Upper lobe of left lung (tissue), 6 donors: ENCODE results near the gene TNFRSF9. TPM values are rescaled to one million over a fixed set of nuclear protein-coding genes. Genes with fewer than 3 reads are reported as not detected.
A peak's percentile ranks its signal among the peaks of the same experiment; 100 is the strongest.

Experiments
- ATAC-seq, 2 donors: fragments of 200-7000 bp; cut with Tn5 transposase; one replicate each; pipeline ENCODE4 v1.9.1; 2022; ENCODE audit warnings: mild to moderate bottlenecking in 2 of 2, moderate library complexity in 2 of 2; ENCODE audit not compliant: low FRiP score in 2 of 2
- DNase-seq, 2 donors: peaks; one replicate each; pipeline ENCODE4 v3.0.0-alpha.2; 2019 to 2020
- H3K27ac ChIP-seq, 4 donors: fragments of 200-600 bp; sonication (generic); one replicate each; pipeline ENCODE4 v1.5.1; 2016 to 2019
- H3K27me3 ChIP-seq, 4 donors: fragments of 200-600 bp; sonication (generic); one replicate each; pipeline ENCODE4 v1.5.1; 2017 to 2019
- H3K36me3 ChIP-seq, 4 donors: fragments of 200-600 bp; sonication (generic); one replicate each; pipeline ENCODE4 v1.5.1; 2016 to 2019
- H3K4me1 ChIP-seq, 4 donors: fragments of 200-600 bp; sonication (generic); one replicate each; pipeline ENCODE4 v1.5.1; 2018 to 2019
- H3K4me3 ChIP-seq, 4 donors: fragments of 200-600 bp; sonication (generic); one replicate each; pipeline ENCODE4 v1.5.1; 2017 to 2019; ENCODE audit warnings: mild to moderate bottlenecking in 2 of 4, moderate library complexity in 1 of 4
- H3K9me3 ChIP-seq, 4 donors: fragments of 200-600 bp; sonication (generic); one replicate each; pipeline ENCODE4 v1.5.1; 2018 to 2019
- CTCF ChIP-seq, 6 experiments: fragments of 450-650 bp in 4 of 6; fragments of 200-600 bp in 2 of 6; sonication (generic) in 2 of 6; IDR thresholded peaks; one replicate each; pipeline ENCODE4 v1.5.1; 2016 to 2019; ENCODE audit warnings: antibody characterized with exemption in 6 of 6
- EP300 ChIP-seq, 4 donors: sonication (generic); formaldehyde crosslinking; IDR thresholded peaks; one replicate each; pipeline ENCODE4 v1.5.1; 2017; ENCODE audit warnings: antibody characterized with exemption in 4 of 4, control low read depth in 2 of 4
- POLR2A ChIP-seq, 4 donors: fragments of 450-650 bp; IDR thresholded peaks; one replicate each; pipeline ENCODE4 v1.5.1; 2016 to 2017; ENCODE audit warnings: antibody characterized with exemption in 4 of 4, mild to moderate bottlenecking in 2 of 4
- POLR2AphosphoS5 ChIP-seq, 2 donors: sonication (generic); formaldehyde crosslinking; IDR thresholded peaks; one replicate each; pipeline ENCODE4 v1.5.1; 2017; ENCODE audit warnings: antibody characterized with exemption in 2 of 2
- WGBS, 2 donors: methylation state at CpG; one replicate each; pipeline ENCODE4 v1.1.5; 2017 to 2018; 5-methylcytosine and 5-hydroxymethylcytosine counted together
- total RNA-seq, 6 donors: library from RNA; depleted of rRNA in 4 of 6; stranded (reverse); fragments of >200 nt in 4 of 6; gene quantifications; one replicate each; pipeline versions ENCODE4 v1.1.0 to v1.2.1, GENCODE V29; 2016 to 2021
- donor health status: DM: no; HTN: no; CAD: no; lungs with moderate emphysema.
- donor health status: DM: no; HTN: yes; CAD: no; lungs with severe emphysema.

The TNFRSF9 gene
- total RNA-seq, 6 donors from 2014 or later: 0.11 to 1.5 (median 0.61) TPM; not detected in 1

GRCh38 chr1:7942214-7942921, 1.7 kb upstream of the TNFRSF9 start:
- Histone ChIP-seq H3K27me3 (no peaks in the 10 kb centered on the region), H3K27ac (peak overlapping the region; percentile 63 to 81 (median 74)), H3K4me3 (peak overlapping the region in 3 of 4 donors; percentile 19 to 35 (median 35)), H3K4me1 (peaks cover 15 to 30% (median 23%) of the 10 kb centered on the region in 4 donors), H3K9me3 (no peaks in the 10 kb centered on the region), H3K36me3 (no peaks in the 10 kb centered on the region)
- DNase-seq: peak; percentile 64 to 87
- TF ChIP-seq POLR2A (IDR thresholded peaks at IDR 0.05): peak in 1 of 4 donors; percentile 8
- TF ChIP-seq EP300 (IDR thresholded peaks at IDR 0.05): no peak
- TF ChIP-seq POLR2AphosphoS5 (IDR thresholded peaks at IDR 0.05): peak in 1 of 2 donors; percentile 13
- peak in 3 of 6 experiments; percentile 20 to 31 (median 31) for TF ChIP-seq CTCF (IDR thresholded peaks at IDR 0.05)
- ATAC-seq: peak; percentile 72 to 90
- WGBS, 2 donors: 8 to 10% methylated on average over 40 of the region's 40 CpGs

GRCh38 chr1:7941437-7941793, 776 bp upstream of the TNFRSF9 start:
- no peak for DNase-seq
- no peaks in the 10 kb centered on the region for H3K36me3 ChIP-seq
- 64 to 75% methylated on average over 9 of the region's 9 CpGs for WGBS, 2 donors
- peak in 1 of 2 donors; percentile 64 for ATAC-seq
- no peak overlapping the region for H3K4me3 ChIP-seq
- H3K27me3 ChIP-seq: no peaks in the 10 kb centered on the region
- peaks cover 15 to 30% (median 23%) of the 10 kb centered on the region in 4 donors for H3K4me1 ChIP-seq
- TF ChIP-seq EP300 (IDR thresholded peaks at IDR 0.05) (no peak), POLR2AphosphoS5 (IDR thresholded peaks at IDR 0.05) (no peak), CTCF (IDR thresholded peaks at IDR 0.05) (no peak), POLR2A (IDR thresholded peaks at IDR 0.05) (no peak)
- no peak overlapping the region for H3K27ac ChIP-seq
- H3K9me3 ChIP-seq: no peaks in the 10 kb centered on the region

- H3K36me3 ChIP-seq: no peaks in the 10 kb centered on the region
- no peak overlapping the region for H3K27ac ChIP-seq
- H3K27me3 ChIP-seq: no peaks in the 10 kb centered on the region
- no peak for TF ChIP-seq CTCF (IDR thresholded peaks at IDR 0.05)
- no peak for TF ChIP-seq POLR2AphosphoS5 (IDR thresholded peaks at IDR 0.05)
- no peak for TF ChIP-seq EP300 (IDR thresholded peaks at IDR 0.05)
- no peak for TF ChIP-seq POLR2A (IDR thresholded peaks at IDR 0.05)
- 55 to 65% methylated on average over 3 of the region's 3 CpGs for WGBS, 2 donors
- H3K4me1 ChIP-seq: peaks cover 15 to 30% (median 23%) of the 10 kb centered on the region in 4 donors
- H3K9me3 ChIP-seq: no peaks in the 10 kb centered on the region
- H3K4me3 ChIP-seq: no peak overlapping the region
- ATAC-seq: no peak
- DNase-seq: no peak
Observed at GRCh38 chr1:7940034-7940433, 605 bp downstream of the TNFRSF9 start.

GRCh38 chr1:7938070-7938469, 2.6 kb downstream of the TNFRSF9 start:
- Histone ChIP-seq H3K27ac (no peak overlapping the region), H3K36me3 (no peaks in the 10 kb centered on the region), H3K9me3 (no peaks in the 10 kb centered on the region), H3K27me3 (no peaks in the 10 kb centered on the region), H3K4me3 (no peak overlapping the region), H3K4me1 (peaks cover 15 to 30% (median 23%) of the 10 kb centered on the region in 4 donors)
- DNase-seq (no peak), ATAC-seq (no peak)
- TF ChIP-seq CTCF (IDR thresholded peaks at IDR 0.05) (no peak), POLR2A (IDR thresholded peaks at IDR 0.05) (no peak)
- 58 to 65% methylated on average over 3 of the region's 3 CpGs for WGBS, 2 donors
